Vagina (tissue), 2 donors: Measurements from ENCODE around the gene DLG2. TPM values are rescaled to one million over a fixed set of nuclear protein-coding genes. Genes with fewer than 3 reads are reported as not detected.
"Not testable (repeated sequence)": the region's sequence is repeated elsewhere in the genome, so short reads cannot be mapped to it uniquely, and the experiment has no call there.

Experiments used
- DNase-seq, 2 donors: peaks; one replicate each; pipeline ENCODE4 v3.0.0-alpha.2; 2017; ENCODE audit errors: extremely low spot score in 2 of 2
- H3K27ac ChIP-seq: fragments of 200-600 bp; sonication (generic); one replicate; pipeline ENCODE4 v1.5.1; 2019
- H3K27me3 ChIP-seq: fragments of 200-600 bp; sonication (generic); one replicate; pipeline ENCODE4 v1.5.1; 2019
- H3K36me3 ChIP-seq, 2 donors: fragments of 200-600 bp; sonication (generic); one replicate each; pipeline ENCODE4 v1.5.1; 2017 to 2019
- H3K4me1 ChIP-seq: fragments of 200-600 bp; sonication (generic); one replicate; pipeline ENCODE4 v1.5.1; 2019
- H3K4me3 ChIP-seq, 2 donors: fragments of 200-600 bp; sonication (generic); 1 replicate in 1 of 2; 2 replicates in 1 of 2; pipeline ENCODE4 v1.5.1; 2016 to 2019
- H3K9me3 ChIP-seq: fragments of 200-600 bp; sonication (generic); one replicate; pipeline ENCODE4 v1.5.1; 2019
- CTCF ChIP-seq, 3 experiments: fragments of 450-650 bp in 2 of 3; fragments of 200-600 bp in 1 of 3; sonication (generic) in 1 of 3; IDR thresholded peaks; one replicate each; pipeline ENCODE4 v1.5.1; 2017 to 2019; ENCODE audit warnings: antibody characterized with exemption in 3 of 3, mild to moderate bottlenecking in 2 of 3, moderate library complexity in 2 of 3
- POLR2A ChIP-seq, 2 donors: fragments of 450-650 bp; IDR thresholded peaks; one replicate each; pipeline ENCODE4 v1.6.1; 2017; ENCODE audit warnings: antibody characterized with exemption in 2 of 2, mild to moderate bottlenecking in 2 of 2, moderate library complexity in 2 of 2
- POLR2AphosphoS5 ChIP-seq, 2 donors: sonication (generic); formaldehyde crosslinking; IDR thresholded peaks; one replicate each; pipeline ENCODE4 v1.9.0; 2017; ENCODE audit warnings: antibody characterized with exemption in 2 of 2, mild to moderate bottlenecking in 2 of 2, low read depth in 1 of 2; ENCODE audit not compliant: insufficient read depth in 1 of 2
- intact Hi-C: fragments of 100-400 bp; cut with DNase I; formaldehyde crosslinking; loops from one replicate; pipeline ENCODE4 v1.15.1; 2023
- total RNA-seq: library from RNA; depleted of rRNA; stranded (reverse); fragments of >200 nt; gene quantifications from one replicate; pipeline ENCODE4 v1.2.3, GENCODE V29; 2016

Gene DLG2
- total RNA-seq, 1 donor from 2014 or later, result 10.1 TPM

- Histone ChIP-seq H3K4me1 (no peaks in the 10 kb centered on the region), H3K27me3 (no peaks in the 10 kb centered on the region), H3K4me3 (no peak overlapping the region), H3K36me3 (no peaks in the 10 kb centered on the region), H3K9me3 (no peaks in the 10 kb centered on the region), H3K27ac (no peak overlapping the region)
- intact Hi-C loops, result no loop called here
- TF ChIP-seq POLR2A (IDR thresholded peaks at IDR 0.05), result no peak
- no peak for TF ChIP-seq POLR2AphosphoS5 (IDR thresholded peaks at IDR 0.05; ENCODE audit: insufficient read depth in 1 of 2, low read depth in 1 of 2)
- no peak for TF ChIP-seq CTCF (IDR thresholded peaks at IDR 0.05)
- DNase-seq, result no peak
Observed at GRCh38 chr11:85028329-85029101, 598.6 kb downstream of the DLG2 start.

GRCh38 chr11:85027346-85027745 is 599.8 kb downstream of the DLG2 start:
- no peaks in the 10 kb centered on the region for H3K4me1 ChIP-seq
- no peaks in the 10 kb centered on the region for H3K27me3 ChIP-seq
- no peaks in the 10 kb centered on the region for H3K9me3 ChIP-seq
- no peak overlapping the region for H3K27ac ChIP-seq
- DNase-seq, result no peak
- intact Hi-C loops, result no loop called here
- TF ChIP-seq POLR2AphosphoS5 (IDR thresholded peaks at IDR 0.05; ENCODE audit: insufficient read depth in 1 of 2, low read depth in 1 of 2) (no peak), CTCF (IDR thresholded peaks at IDR 0.05) (no peak), POLR2A (IDR thresholded peaks at IDR 0.05) (no peak)
- no peak overlapping the region for H3K4me3 ChIP-seq
- H3K36me3 ChIP-seq, result no peaks in the 10 kb centered on the region

DNA sequence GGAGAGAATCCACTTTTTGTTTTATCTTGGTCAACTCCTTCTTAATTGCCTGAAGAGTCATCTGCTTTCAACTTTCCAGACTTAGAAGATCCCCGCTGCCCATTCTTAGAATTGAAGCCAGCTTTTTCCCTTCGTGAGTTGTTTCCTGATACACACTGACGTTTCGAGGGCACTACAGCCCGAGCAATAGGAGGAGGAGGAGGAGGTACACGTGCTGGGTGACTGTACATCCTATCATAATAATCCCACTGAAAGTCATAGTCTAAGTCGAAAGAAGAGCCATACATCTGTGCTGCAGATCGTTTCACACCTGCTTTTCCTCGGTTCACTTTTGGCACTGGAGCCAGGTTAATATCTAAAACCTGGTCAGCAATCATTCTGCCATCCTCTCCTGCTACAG is 606.1 kb downstream of the DLG2 start:
- no peak overlapping the region for H3K27ac ChIP-seq
- DNase-seq, result no peak
- no peaks in the 10 kb centered on the region for H3K9me3 ChIP-seq
- intact Hi-C loops, result no loop called here
- no peak overlapping the region for H3K4me3 ChIP-seq
- H3K27me3 ChIP-seq, result no peaks in the 10 kb centered on the region
- H3K36me3 ChIP-seq, result no peaks in the 10 kb centered on the region
- no peak for TF ChIP-seq POLR2AphosphoS5 (IDR thresholded peaks at IDR 0.05; ENCODE audit: insufficient read depth in 1 of 2, low read depth in 1 of 2)
- TF ChIP-seq CTCF (IDR thresholded peaks at IDR 0.05), result no peak
- no peak for TF ChIP-seq POLR2A (IDR thresholded peaks at IDR 0.05)
- H3K4me1 ChIP-seq, result no peaks in the 10 kb centered on the region

- Histone ChIP-seq H3K4me3 (no peak overlapping the region), H3K27ac (no peak overlapping the region), H3K27me3 (no peaks in the 10 kb centered on the region), H3K36me3 (no peaks in the 10 kb centered on the region), H3K4me1 (no peaks in the 10 kb centered on the region), H3K9me3 (no peaks in the 10 kb centered on the region)
- DNase-seq, result no peak
- TF ChIP-seq POLR2AphosphoS5 (IDR thresholded peaks at IDR 0.05; ENCODE audit: insufficient read depth in 1 of 2, low read depth in 1 of 2) (no peak), POLR2A (IDR thresholded peaks at IDR 0.05) (no peak), CTCF (IDR thresholded peaks at IDR 0.05) (no peak)
- intact Hi-C loops, result no loop called here
Observed at GRCh38 chr11:84993386-84993785, 633.8 kb downstream of the DLG2 start.

GRCh38 chr11:84990141-84990540 is 637.0 kb downstream of the DLG2 start:
- Histone ChIP-seq H3K4me3 (no peak overlapping the region), H3K4me1 (no peaks in the 10 kb centered on the region), H3K9me3 (no peaks in the 10 kb centered on the region), H3K27me3 (no peaks in the 10 kb centered on the region), H3K36me3 (no peaks in the 10 kb centered on the region), H3K27ac (no peak overlapping the region)
- intact Hi-C loops, result no loop called here
- no peak for DNase-seq
- TF ChIP-seq CTCF (IDR thresholded peaks at IDR 0.05), result no peak
- no peak for TF ChIP-seq POLR2AphosphoS5 (IDR thresholded peaks at IDR 0.05; ENCODE audit: insufficient read depth in 1 of 2, low read depth in 1 of 2)
- no peak for TF ChIP-seq POLR2A (IDR thresholded peaks at IDR 0.05)

- H3K4me1 ChIP-seq, DNase-seq, H3K36me3 ChIP-seq, H3K9me3 ChIP-seq, H3K27ac ChIP-seq, H3K4me3 ChIP-seq, H3K27me3 ChIP-seq, intact Hi-C loops: not testable (repeated sequence)
Observed at GRCh38 chr11:84987686-84988187, 639.4 kb downstream of the DLG2 start.
